COR-L47 (cell line): ENCODE data around the gene RRP9.

Experiments used
- DNase-seq: peaks from one replicate; lab custom pipeline; 2025; lab: John Stamatoyannopoulos, UW

RRP9 gene

DNA sequence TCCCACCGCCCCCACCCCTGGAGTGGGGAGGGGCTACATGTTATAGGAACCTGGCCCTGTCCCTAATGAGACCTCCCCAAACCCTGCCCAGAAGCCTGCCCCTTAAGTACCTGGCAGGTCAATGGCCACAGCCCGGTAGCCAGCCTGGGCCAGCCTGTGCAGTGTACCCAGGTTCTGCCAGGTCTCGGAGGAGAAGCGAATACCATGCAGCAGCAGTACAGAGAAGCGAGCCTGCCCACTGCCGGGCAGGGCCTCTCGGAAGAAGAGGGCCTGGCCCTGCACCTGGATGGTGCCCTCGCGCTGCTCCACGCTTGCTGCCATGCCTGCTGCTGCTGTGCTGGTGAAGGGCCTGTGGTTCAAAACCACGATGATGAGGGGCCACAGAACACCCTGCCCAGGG, 29.6 kb upstream of the RRP9 start:
- no peak for DNase-seq

DNA sequence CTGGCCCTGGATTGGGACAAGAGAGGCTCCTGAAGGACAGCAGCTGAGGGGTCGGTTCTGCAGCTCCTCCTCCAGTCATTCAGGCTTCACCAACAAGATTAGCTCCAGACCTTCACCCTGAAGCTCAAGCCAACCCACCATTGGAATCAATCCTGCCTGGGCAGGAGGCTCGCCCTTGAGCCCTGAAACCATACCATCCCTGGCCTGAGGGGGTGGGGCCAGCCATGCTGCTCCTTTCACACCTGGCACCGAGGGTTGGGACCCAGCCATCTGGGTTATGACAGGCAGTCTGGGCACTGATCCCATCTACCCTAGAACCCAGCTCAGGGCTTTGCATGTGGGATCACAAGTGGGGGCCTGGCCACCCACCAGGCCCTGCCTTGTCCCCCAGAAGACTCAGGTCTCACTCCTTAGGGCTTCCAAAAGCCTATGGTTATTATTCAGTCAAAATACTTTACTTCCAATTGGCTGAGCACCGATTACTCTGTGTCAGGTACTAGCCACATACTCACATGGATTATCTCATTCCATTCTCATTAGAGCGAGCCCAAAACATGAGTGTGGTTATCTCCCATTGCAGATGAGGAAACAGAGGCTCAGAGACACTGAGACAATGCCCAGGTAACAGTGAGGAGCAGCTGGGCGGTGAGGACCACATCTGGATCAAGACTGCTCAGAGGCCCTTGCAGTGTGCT, 29.0 kb upstream of the RRP9 start:
- no peak for DNase-seq

DNA sequence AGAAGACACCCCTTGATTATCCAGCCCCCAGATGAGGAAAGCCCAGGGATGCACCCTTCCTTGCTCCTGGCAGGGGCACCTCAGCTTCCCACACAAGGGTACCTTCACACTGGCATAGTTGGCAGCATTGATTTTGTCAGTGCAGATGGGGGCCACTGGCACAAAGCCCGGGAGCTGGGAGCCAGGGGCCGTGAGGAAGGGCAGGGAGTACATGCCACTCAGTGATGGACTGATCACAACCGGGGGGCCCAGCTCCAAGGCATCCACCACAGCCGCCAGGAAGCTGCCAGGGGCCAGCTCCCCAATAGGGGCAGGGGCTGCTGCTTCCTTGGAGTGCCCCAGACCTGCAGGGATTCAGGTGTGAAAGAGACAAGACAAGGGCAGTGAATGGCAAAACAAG, 28.1 kb upstream of the RRP9 start:
- DNase-seq, result no peak

DNA sequence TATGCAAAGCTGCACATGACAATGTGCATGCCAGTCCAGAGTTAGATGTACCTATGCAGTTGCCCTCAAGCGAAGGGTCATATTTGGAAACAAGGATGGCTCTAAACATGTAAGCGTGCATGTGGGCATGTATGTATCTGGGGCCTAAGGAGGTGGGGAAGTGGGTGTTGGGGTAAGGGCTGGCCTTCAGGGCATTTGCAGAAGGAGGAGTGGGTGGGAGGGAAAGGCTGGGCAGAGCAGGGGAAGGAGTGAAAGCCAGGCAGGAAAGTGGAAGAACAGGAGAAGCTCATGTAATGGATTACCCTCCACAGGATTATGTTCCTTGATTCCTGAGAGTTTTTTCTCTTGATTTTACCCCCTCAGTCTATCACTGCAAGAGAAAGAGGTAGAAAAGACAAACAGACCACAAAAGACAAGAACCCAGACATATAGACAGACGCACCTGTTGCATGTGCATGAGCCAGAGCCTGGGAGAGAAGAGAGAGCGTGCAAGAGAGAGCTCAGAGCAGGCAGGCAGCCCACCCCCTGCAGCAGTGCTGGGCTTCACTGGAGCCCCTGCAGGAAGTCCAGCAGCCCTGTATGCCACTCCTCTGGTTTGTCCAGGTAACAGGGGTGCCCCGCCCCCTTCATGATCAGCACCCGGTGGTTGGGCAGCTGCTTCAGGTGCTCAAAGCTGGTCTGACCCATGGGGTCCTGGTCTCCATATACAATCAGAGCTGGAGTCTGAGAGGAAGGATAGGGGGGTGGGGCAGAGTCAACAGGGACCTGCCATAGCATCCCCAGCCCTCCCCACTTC, 27.4 kb upstream of the RRP9 start:
- no peak for DNase-seq

DNA sequence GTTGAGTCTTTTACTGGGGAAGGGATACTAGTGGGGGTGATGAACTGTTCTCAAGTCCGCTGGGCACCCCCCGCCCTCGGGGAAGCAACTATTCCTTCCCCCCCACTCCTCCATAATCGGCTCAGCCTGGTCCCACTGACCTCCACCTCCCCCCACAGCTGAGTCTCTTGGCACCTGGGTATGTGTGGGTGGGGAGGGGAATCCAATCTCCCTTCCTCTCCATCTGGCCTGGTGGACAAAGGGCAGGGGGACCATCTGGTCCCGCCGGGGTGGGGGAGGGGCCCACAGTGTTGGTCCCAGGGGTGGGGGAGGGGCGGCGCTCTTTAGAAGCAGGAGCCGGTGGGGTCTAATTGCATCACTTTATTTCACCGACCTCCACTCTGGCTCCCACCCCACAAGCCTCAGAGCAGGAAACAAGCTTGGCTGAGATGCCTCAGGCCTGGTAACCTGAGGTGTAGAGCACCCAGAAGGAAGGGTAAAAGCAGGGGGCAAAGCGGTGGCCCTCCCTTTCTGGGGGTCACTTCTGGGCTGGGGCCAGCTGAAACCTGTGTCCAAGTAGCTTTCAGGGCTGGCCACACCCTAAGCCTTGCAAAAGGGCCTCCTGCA, 26.6 kb upstream of the RRP9 start:
- no peak for DNase-seq

DNA sequence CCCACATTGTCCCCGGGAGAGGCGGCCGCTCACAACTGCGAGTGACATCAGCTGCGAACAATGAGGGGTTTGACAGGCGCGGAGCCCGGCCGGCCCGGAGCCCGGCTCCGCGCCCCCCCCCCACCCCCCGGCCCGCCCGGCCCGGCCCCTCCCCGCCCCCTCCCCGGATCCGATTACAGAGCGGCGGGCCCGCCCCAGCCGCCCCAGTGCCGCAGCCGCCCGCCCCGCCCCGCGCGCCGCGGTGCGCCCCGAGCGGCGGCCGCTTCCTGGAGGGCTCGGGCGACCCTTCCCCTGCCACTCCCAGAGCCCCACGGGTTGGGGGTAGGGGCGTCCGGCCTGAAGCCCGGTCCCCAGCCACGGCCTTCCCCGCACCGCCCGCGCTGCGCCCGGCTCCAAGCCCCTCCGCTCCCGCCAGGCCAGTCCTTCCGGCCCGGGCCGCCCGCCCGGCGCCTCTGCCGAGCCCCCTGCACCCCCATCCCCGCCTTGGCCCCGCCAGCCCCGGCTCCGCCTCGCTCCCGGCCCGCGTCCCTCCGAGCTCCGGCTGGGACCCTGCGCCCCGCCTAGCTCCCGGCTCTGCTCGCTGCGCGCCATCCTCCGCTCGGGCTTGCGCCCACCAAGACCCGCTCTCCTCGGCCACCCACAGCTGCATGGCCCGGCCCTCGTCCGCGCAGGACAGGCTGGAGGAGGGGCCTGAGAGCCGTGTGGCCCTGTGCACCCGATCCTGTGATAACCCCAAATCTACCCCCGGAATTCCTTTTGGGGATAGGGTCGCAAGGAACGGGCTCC, 25.9 kb upstream of the RRP9 start, which contains the start of gene PCBP4:
Gene PCBP4 (minus strand): TSS at position 71 of the 786 bp plus-strand sequence. CDS start 6,214 bp downstream, outside the sequence.
- DNase-seq, result no peak

DNA sequence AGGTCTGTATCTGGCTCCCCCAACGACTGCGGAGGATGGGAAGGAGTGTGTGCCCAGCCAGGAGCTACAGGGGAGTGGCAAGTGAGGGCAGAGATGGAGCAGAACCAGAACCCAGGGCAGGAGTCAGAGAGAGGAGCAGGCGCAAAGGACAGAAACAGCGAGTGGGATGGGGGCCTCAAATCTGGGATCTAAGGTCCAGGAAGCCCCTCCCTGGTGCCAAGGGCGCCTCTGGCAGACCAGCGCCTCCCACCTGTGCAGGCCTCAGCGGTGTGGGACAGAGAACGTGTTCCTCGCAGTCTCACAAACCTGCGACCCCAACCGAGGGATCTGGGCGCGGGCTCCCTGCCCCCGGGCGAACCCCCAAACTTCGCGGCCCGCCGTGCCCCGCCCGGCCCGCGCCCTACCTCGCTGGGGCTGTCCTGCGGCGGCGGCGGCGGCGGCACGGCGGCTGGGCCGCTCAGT, 25.2 kb upstream of the RRP9 start:
- DNase-seq, result no peak

DNA sequence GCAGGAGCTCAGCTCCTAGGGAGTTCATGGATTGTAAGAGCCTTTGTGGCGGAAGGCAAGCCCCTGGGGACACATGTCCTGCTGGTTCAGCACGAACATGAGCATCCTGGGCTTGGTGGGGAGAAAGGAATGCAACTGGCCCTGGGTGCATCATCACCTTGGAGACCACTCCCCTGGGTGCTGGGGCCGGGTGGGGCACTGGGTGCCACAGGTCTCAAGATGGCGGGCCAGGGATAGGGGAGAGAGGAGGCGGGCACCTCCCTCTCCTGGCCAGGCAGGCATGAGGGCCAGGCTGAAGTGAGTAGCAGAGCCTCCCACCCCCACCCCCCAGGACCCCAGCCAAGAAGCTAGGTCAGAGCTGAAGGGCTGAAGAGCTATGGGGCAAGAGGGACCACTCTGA, 24.8 kb upstream of the RRP9 start:
- no peak for DNase-seq

DNA sequence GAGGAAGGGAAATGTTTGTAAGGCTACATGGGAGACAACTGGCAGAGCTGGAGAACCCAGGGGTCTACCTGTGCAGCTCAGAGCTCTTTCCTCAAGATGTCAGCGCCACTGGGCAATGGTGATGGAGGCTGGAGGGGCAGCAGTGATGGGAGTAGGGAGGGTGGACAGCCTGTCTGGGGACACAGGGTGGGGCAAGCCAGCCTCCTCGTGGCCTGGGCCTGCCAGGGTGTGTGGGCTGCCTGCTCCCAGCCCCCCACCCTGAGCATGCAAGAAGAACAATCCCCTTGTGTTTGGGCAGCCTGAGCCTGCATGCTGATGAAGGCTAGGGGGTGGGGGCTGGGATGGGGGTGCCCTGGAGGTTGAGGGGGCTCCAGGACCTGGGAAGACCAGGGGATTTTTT, 24.3 kb upstream of the RRP9 start:
- DNase-seq, result no peak

DNA sequence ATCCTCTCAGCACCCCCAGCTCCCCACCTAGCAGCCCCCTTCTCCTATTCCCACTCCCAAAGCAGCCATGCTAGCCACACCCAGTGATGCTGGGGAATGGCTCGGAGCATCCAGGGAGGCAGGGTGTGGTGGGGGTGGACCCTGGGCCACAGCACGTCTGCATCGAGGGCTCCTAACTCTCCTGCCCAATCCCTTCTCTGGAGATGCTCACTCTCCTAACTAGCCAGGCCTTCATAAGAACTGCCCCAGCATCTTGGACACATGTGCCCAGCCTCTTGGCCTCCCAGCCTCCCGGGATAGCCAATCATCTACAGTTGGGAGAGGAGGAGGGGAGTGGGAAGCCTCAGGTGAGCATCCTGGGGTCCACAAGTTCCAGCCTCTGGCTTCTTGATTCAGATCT, 22.8 kb upstream of the RRP9 start:
- no peak for DNase-seq

DNA sequence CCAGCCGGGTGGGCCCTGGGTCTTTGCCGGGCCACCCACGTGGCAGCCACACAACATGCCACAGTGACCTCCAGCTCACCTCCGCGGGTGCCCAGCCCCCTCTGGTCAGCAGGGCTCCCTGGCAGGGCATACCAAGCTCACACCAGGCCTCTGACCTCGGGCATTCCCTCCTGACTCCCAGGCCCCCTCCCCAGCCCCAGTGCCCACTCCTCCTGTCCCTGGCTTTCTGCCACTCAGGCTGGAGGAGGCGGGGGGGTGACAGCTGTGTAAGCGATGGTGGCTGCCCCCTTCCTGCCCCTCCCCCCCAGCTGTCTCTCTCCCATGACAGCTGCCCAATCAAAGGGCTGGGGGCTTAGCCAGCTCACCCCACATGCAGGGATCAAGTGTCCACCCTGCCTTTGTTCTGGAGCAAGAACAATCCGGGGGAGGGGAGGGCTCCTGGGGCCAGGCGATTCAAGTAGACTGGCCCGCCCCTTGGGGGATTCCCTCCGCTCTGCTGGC, 22.3 kb upstream of the RRP9 start:
- peak; percentile 36 for DNase-seq

DNA sequence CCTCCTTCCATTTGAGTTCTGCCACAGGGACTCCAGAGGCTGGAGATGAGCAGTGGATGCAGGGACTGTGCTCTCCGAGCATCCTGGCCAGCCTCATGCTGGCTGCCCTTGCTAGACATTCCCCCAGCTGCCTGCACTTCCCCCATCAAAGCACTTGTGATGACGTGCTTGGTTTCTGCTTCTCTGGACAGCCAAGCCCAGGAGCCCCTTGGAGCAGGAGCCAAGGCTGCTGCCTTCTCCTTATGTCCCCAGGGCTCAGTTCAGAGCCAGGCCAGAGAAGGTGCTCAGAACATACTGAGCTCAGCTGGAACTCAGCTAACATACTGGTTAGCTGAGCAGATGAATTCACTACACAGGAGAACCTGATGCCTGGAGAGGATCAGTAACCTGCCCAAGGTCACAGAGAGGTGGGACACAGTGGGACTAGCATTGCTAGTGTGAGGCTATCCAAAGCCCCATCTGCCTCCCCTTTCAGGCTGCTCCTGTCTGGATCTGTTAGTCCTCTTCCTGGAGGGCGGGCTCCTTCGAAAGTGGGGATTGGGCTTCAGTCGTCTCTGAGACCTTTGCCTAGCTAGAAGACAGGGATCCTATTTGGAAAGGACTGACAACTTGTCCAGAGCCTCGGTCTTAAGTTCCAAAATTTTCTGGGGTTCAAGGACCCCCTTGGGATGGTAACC, 21.3 kb upstream of the RRP9 start:
- DNase-seq, result no peak

DNA sequence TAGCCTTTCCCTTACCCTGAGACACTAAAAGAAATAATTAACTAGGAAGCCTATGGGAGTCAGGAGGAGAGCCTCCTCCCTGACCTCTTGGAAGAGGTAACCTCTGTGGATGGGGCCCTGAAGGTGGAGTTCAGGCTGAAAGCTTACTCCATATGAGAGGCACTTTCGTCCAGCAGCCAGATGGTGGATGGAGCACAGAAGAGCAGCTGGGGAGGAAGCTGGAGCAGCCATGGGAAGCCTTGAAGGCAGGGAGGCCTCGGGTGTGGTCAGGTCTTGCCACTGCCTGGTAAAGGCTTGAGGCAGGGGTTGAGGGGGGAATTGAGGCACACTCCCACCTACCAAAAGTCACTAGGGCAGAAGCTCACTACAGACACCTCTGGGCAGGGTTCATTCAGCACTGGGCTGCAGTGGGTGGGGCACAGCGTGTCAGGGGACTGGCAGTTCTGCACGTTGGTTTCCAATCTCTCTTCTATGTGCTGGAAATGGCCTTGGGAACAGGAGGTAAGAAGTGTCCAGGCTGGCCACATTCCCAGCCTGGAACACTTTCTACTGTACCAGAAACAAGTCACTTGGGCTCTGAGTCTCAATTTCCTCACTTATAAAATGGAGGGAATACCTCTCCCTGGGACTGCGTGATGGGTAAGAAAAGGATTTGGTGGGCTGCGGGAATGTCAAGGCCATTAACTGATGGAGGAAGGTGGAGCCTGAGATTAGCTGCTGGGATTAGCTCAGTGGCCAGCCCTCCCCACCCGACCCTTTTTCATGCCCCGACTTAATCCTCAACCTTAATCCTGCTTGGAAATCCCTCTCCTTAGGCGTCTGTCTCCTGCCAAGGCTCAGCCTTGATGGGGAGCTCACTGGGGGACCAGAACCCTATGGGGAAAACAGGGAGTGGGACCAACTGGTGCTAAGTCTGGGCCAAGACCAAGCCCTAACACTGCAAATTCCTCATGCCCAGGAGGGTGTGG, 20.2 kb upstream of the RRP9 start:
- no peak for DNase-seq

DNA sequence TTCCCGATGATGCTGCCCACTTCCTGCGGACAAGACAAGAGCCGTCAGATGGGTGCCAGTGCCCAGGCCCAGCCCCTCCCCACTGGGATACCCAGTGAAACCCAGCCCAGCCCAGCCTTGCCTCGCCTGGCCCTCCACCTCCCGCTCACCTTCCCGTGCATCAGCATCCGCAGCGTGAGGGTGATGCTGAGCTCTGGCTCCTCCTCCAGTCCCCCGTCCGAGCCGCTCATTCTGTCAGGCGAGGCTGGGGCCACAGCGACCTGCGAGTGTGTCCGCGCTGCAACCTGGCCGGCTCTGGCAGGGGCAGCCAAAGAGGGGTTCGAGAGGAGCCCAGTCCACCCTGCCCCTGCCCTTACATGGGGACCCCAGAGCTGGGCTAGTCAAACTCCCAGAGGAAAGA, 19.3 kb upstream of the RRP9 start:
- DNase-seq, result no peak

DNA sequence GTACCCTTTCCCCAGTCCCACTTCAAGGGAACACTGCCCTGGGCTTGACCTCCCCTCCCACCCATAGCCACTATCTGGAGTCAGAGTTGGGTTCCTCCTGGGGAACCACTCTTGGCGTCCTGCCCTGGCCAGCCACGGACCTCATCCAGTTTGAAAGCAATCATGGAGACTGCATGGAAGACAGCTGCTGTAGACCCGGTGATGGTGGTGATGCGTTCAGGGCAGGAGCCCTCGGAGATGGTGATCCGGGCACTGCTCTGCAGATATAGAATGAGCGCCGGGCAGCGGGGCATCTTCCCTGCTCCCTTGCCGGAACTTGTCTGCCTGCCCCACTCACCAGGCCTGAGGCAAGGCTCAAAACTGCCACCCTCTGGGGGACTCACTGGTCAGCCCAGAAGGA, 18.7 kb upstream of the RRP9 start:
- DNase-seq, result no peak

DNA sequence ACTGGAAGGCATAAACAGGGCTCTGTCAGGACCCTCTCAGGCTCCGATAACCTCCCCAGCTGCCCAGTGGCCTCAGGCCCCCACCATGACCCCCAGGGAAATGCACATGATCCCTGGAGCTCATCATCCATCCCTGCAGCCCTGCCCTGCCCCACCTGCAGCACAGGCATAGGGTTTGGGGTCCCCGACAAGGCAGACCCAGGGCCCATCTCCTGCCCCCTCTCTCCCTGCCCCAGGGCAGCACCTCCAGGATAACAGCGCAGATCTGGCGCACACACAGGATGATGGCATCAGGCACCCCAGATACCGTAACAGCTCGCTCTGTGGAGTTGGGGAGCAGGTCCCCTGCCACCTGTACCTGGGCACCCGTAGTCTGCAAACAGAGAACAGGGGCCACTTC, 17.9 kb upstream of the RRP9 start:
- no peak for DNase-seq

DNA sequence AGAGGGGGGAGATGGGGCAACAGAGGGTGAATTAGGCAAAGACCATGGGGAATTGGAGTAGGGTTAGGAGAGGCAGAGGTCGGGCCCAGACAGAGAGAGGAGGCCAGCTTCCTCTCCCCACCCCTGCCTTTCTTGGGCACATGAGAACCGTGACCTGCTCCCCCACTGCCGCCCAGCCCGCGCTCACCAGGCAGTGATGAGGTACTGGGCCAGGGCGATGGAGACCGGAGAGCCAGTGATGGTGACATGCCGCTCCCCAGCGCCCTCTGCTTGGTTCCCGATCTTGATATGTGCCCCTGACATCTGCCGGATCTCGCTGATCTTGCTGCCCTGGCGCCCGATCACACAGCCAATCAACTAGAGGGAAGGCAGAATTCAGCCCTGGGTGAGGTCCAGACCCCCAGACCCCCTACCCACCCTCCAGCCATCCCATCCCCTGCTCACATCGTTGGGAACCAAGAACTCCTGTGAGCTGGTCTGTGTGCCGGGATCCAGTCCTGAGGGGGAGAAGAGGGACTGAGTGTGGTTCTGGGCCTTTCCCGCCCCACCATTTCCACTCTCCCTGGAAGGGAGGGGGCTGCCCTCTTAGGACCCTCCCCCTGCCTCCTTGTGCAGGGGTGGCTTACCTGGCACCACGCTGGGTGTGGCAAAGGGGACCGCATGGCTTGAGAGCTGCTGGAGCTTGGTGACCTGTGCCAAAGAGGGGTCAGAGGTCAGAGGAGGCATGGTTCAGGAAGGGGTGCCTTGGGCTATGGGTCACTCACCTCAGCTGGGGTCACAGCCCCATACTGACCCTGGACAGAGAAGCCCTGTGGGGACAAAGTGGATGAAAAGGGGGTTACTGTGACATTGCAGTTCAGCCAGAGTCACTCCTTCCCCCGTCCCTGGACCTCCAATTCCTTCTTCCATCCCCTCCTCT, 17.2 kb upstream of the RRP9 start:
- DNase-seq, result no peak

DNA sequence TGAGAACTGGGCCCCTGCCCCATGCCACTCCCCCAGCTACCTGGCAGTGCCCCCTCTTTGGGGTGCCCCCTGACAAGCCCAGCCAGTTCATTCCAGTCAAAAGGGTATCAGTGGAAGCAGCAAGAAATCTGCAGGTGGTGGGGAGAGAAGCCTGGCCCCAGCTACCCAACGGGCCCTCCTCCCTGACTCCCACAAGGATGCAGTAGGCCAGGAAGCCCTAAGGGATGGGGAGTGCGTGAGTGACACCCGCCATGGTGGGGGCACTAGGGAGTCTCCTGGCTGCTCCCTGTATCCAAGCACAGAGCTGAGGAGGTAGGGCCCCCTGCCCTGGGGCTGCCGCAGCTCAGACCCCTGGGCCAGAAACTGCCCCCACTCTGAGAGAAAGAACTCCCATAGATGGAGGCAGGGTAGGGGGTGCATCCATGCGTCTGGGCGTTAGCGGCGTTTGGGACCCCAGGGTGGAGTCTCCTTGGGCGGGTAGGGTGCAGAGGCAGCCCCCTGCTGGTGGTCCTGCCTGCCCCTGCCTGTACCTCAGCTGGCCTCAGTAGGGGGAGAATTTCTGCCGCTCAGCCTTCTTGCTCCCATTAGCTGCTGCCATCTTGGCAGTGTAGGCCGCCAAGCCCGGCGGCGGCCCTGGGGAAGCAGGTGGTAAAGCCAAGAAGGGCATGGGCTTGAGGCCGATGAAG, 16.0 kb upstream of the RRP9 start:
- DNase-seq, result no peak
